HCT116 (cell line): ENCODE measurements around the gene CKMT2. TPM values are rescaled to one million over a fixed set of nuclear protein-coding genes. Genes with fewer than 3 reads are reported as not detected.

ENCODE experiments used
- ATAC-seq: fragments of 200-7000 bp; cut with Tn5 transposase; 2 replicates; pipeline ENCODE4 v1.9.1; 2020; ENCODE audit warnings: mild to moderate bottlenecking, moderate library complexity
- BruUV-seq: library from RNA; stranded (reverse); fragments of 400-500 nt; replicated peaks from 2 replicates; lab custom pipeline; 2021; lab: Mats Ljungman, UMichigan
- CTCF ChIA-PET: fragments of 300-600 bp; sonication (Branson Sonifier 250); formaldehyde crosslinking; loops from one replicate; lab custom pipeline; 2021; ENCODE audit warnings: antibody characterized with exemption; lab: Charles Lee
- POLR2A ChIA-PET: fragments of 300-600, 350-600 bp; sonication (Branson Sonifier 250); formaldehyde crosslinking; loops from one replicate; lab custom pipeline; 2021; ENCODE audit warnings: antibody characterized with exemption; lab: Charles Lee
- RAD21 ChIA-PET, 2 experiments: fragments of 300-600 bp; sonication (Branson Sonifier 250); formaldehyde crosslinking; loops; one replicate each; lab custom pipeline; 2023; ENCODE audit warnings: low total read pairs in 2 of 2; ENCODE audit not compliant: uncharacterized antibody in 2 of 2, unreplicated experiment in 2 of 2, low non-redundant PET in 1 of 2; lab: Charles Lee
- DNase-seq: peaks from one replicate; pipeline ENCODE4 v3.0.0-alpha.2; 2010; ENCODE audit warnings: low read depth, low spot score
- H2AFZ ChIP-seq: fragments of 200-600 bp; shearing (Covaris generic), sonication (generic); 2 replicates; pipeline ENCODE4 v1.6.1; 2017; ENCODE audit warnings: low read depth, mixed run types, mixed read lengths, antibody characterized with exemption, low read length; ENCODE audit not compliant: poor library complexity, severe bottlenecking
- H3K27ac ChIP-seq: 2 replicates; pipeline ENCODE4 v1.5.1; 2012; ENCODE audit warnings: low read depth, low read length
- H3K27me3 ChIP-seq: fragments of 200-600 bp; sonication (generic); 2 replicates; pipeline ENCODE4 v1.6.1; 2016; ENCODE audit warnings: mixed run types, low read length, mixed read lengths; ENCODE audit not compliant: insufficient read depth
- H3K36me3 ChIP-seq, 2 experiments: fragments of 200-500 bp in 1 of 2; fragments of 200-600 bp in 1 of 2; sonication (Bioruptor generic) in 1 of 2; sonication (generic) in 1 of 2; 2 replicates each; pipeline versions ENCODE4 v1.5.1 to v1.6.1; 2014 to 2016; ENCODE audit warnings: low read length in 2 of 2, inconsistent platforms in 1 of 2, mixed read lengths in 1 of 2, mixed run types in 1 of 2; ENCODE audit not compliant: insufficient read depth in 2 of 2, control insufficient read depth in 1 of 2
- H3K4me1 ChIP-seq, 2 experiments: fragments of 200-600 bp in 1 of 2; sonication (generic) in 1 of 2; 2 replicates each; pipeline versions ENCODE4 v1.5.1 to v1.6.1; 2012 to 2017; ENCODE audit warnings: low read length in 2 of 2, inconsistent platforms in 1 of 2, mild to moderate bottlenecking in 1 of 2, mixed read lengths in 1 of 2, mixed run types in 1 of 2, moderate library complexity in 1 of 2; ENCODE audit not compliant: insufficient read depth in 2 of 2, control insufficient read depth in 1 of 2
- H3K4me2 ChIP-seq: fragments of 200-600 bp; sonication (generic); 2 replicates; pipeline ENCODE4 v1.6.1; 2017; ENCODE audit warnings: mixed run types, low read length, mixed read lengths
- H3K4me3 ChIP-seq, 2 experiments: fragments of 200-600 bp in 1 of 2; sonication (generic) in 1 of 2; replicated peaks in 1 of 2; 2 replicates each; pipeline ENCODE4 v1.5.1; 2011 to 2016; ENCODE audit warnings: low read length in 2 of 2, control low read depth in 1 of 2, low read depth in 1 of 2, mild to moderate bottlenecking in 1 of 2, mixed read lengths in 1 of 2, mixed run types in 1 of 2
- H3K79me2 ChIP-seq: fragments of 200-600 bp; sonication (generic); 2 replicates; pipeline ENCODE4 v1.6.1; 2017; ENCODE audit warnings: mild to moderate bottlenecking, mixed run types, low read length, moderate library complexity, mixed read lengths; ENCODE audit not compliant: insufficient read depth
- H3K9ac ChIP-seq: fragments of 200-600 bp; sonication (generic); 2 replicates; pipeline ENCODE4 v1.6.1; 2016; ENCODE audit warnings: low read length, mixed read lengths
- H3K9me2 ChIP-seq: fragments of 200-600 bp; sonication (generic), shearing (Covaris generic); 2 replicates; pipeline ENCODE4 v1.6.1; 2017; ENCODE audit warnings: mixed run types, mild to moderate bottlenecking, moderate library complexity; ENCODE audit not compliant: insufficient read depth
- H3K9me3 ChIP-seq, 2 experiments: fragments of 200-500 bp in 1 of 2; fragments of 200-600 bp in 1 of 2; sonication (Bioruptor generic) in 1 of 2; sonication (generic) in 1 of 2; 2 replicates each; pipeline ENCODE4 v1.6.1; 2014 to 2017; ENCODE audit warnings: low read length in 2 of 2, mixed read lengths in 2 of 2, inconsistent platforms in 1 of 2, low read depth in 1 of 2, mild to moderate bottlenecking in 1 of 2, mixed run types in 1 of 2, moderate library complexity in 1 of 2; ENCODE audit not compliant: control insufficient read depth in 1 of 2, insufficient read depth in 1 of 2
- H4K20me1 ChIP-seq: fragments of 200-600 bp; sonication (generic), shearing (Covaris generic); 2 replicates; pipeline ENCODE4 v1.6.1; 2017; ENCODE audit warnings: mixed run types, mild to moderate bottlenecking, moderate library complexity; ENCODE audit not compliant: insufficient read depth
- EZH2phosphoT487 ChIP-seq: fragments of 200-600 bp; IDR thresholded peaks from 2 replicates; pipeline ENCODE4 v1.6.1; 2018; ENCODE audit warnings: antibody characterized with exemption, borderline replicate concordance
- JUND ChIP-seq: IDR thresholded peaks from 2 replicates; pipeline ENCODE4 v1.6.1; 2012
- MAX ChIP-seq: IDR thresholded peaks from 2 replicates; pipeline ENCODE4 v1.6.1; 2012
- RAD21 ChIP-seq: IDR thresholded peaks from 2 replicates; pipeline ENCODE4 v1.6.1; 2012; ENCODE audit warnings: low read depth, mild to moderate bottlenecking
- REST ChIP-seq: IDR thresholded peaks from 2 replicates; pipeline ENCODE4 v1.6.1; 2012; ENCODE audit warnings: low read depth
- TCF7L2 ChIP-seq: IDR thresholded peaks from 2 replicates; pipeline ENCODE4 v1.7.0; 2011; ENCODE audit warnings: borderline replicate concordance, inconsistent platforms; ENCODE audit not compliant: insufficient read depth, insufficient read length; ENCODE audit errors: extremely low read depth
- intact Hi-C: fragments of 100-400 bp; cut with micrococcal nuclease; formaldehyde crosslinking; loops from 2 replicates; pipeline ENCODE4 v1.10.0; 2022
- total RNA-seq: library from RNA; stranded (reverse); gene quantifications from one replicate; pipeline ENCODE4 v1.2.1, GENCODE V29; 2021; ENCODE audit not compliant: unreplicated experiment

CKMT2 gene
- total RNA-seq, 1 experiment from 2014 or later = not detected

- H2AFZ ChIP-seq = no peak overlapping the region
Measured at GRCh38 chr5:81187885-81188284, 45.2 kb upstream of the CKMT2 start.

GRCh38 chr5:81188962-81189361 lies 44.2 kb upstream of the CKMT2 start:
- ATAC-seq = no peak
- Histone ChIP-seq H3K4me2 (no peak overlapping the region), H3K36me3 (no peaks in the 10 kb centered on the region), H3K27me3 (no peaks in the 10 kb centered on the region), H3K79me2 (no peaks in the 10 kb centered on the region), H3K4me3 (no peak overlapping the region), H3K27ac (no peak overlapping the region), H3K9ac (no peak overlapping the region), H2AFZ (no peak overlapping the region), H3K9me2 (no peaks in the 10 kb centered on the region), H3K4me1 (no peaks in the 10 kb centered on the region), H4K20me1 (no peaks in the 10 kb centered on the region), H3K9me3 (no peaks in the 10 kb centered on the region)
- no peak for TF ChIP-seq REST
- TF ChIP-seq RAD21 = no peak
- no peak for DNase-seq
- no TSS peak for BruUV-seq
- RAD21 ChIA-PET = no interaction called here
- intact Hi-C loops = no loop called here
- POLR2A ChIA-PET = no interaction called here
- CTCF ChIA-PET = no interaction called here

More at GRCh38 chr5:81187885-81188284, 45.2 kb upstream of the CKMT2 start:
- TF ChIP-seq EZH2phosphoT487 (no peak), TCF7L2 (no peak), JUND (no peak), MAX (no peak)
- CTCF ChIA-PET = no interaction called here
- H3K79me2 ChIP-seq = no peaks in the 10 kb centered on the region
- intact Hi-C loops = no loop called here
- no peaks in the 10 kb centered on the region for H3K36me3 ChIP-seq
- POLR2A ChIA-PET = no interaction called here
- no peak for DNase-seq
- no peaks in the 10 kb centered on the region for H3K9me3 ChIP-seq
- no peak for ATAC-seq
- H3K4me2 ChIP-seq = no peak overlapping the region
- no peaks in the 10 kb centered on the region for H3K27me3 ChIP-seq
- BruUV-seq = no TSS peak
- no peak overlapping the region for H3K27ac ChIP-seq
- RAD21 ChIA-PET = no interaction called here
- H3K9ac ChIP-seq = no peak overlapping the region
- no peaks in the 10 kb centered on the region for H3K4me1 ChIP-seq
- H3K4me3 ChIP-seq = no peak overlapping the region
- no peaks in the 10 kb centered on the region for H4K20me1 ChIP-seq
- H3K9me2 ChIP-seq = no peaks in the 10 kb centered on the region
